SIG-M5 (cell line): ENCODE results near the gene SLC6A17.

Experiments
- DNase-seq: peaks from one replicate; lab custom pipeline; 2025; lab: John Stamatoyannopoulos, UW

The SLC6A17 gene

GRCh38 chr1:110150330-110151174, at the start of gene SLC6A17:
SLC6A17 (plus strand) TSS chr1:110150494; CDS start chr1:110166930, 16,436 bp downstream.
- no peak for DNase-seq

- peak; percentile 14 for DNase-seq
These were observed 48.2 kb upstream of the SLC6A17 start for GRCh38 chr1:110102081-110102480.

- DNase-seq, result no peak
These were observed 44.0 kb upstream of the SLC6A17 start for GRCh38 chr1:110106013-110106941.

GRCh38 chr1:110107867-110108469, 42.3 kb upstream of the SLC6A17 start:
- DNase-seq, result no peak

- no peak for DNase-seq
These were observed 39.2 kb upstream of the SLC6A17 start for GRCh38 chr1:110111081-110111480.

- no peak for DNase-seq
These were observed 38.2 kb upstream of the SLC6A17 start, which contains the start of gene UBL4B for GRCh38 chr1:110112143-110112542. UBL4B (plus strand) TSS chr1:110112443; CDS start chr1:110112535, 92 bp downstream.

- DNase-seq, result no peak
These were observed 37.6 kb upstream of the SLC6A17 start for GRCh38 chr1:110112656-110113055.

GRCh38 chr1:110113551-110113950, 36.7 kb upstream of the SLC6A17 start:
- no peak for DNase-seq

GRCh38 chr1:110114173-110114572, 36.1 kb upstream of the SLC6A17 start:
- DNase-seq, result no peak

- no peak for DNase-seq
These were observed 35.5 kb upstream of the SLC6A17 start for GRCh38 chr1:110114784-110115183.

GRCh38 chr1:110118636-110119396, 31.5 kb upstream of the SLC6A17 start:
- no peak for DNase-seq

GRCh38 chr1:110119843-110120242, 30.5 kb upstream of the SLC6A17 start:
- DNase-seq, result no peak

- no peak for DNase-seq
These were observed 29.2 kb upstream of the SLC6A17 start for GRCh38 chr1:110120960-110121561.

GRCh38 chr1:110123224-110123623, 27.1 kb upstream of the SLC6A17 start:
- no peak for DNase-seq

- no peak for DNase-seq
These were observed 24.5 kb upstream of the SLC6A17 start for GRCh38 chr1:110125810-110126209.

GRCh38 chr1:110130113-110130591, 20.1 kb upstream of the SLC6A17 start:
- no peak for DNase-seq

GRCh38 chr1:110130989-110131388, 19.3 kb upstream of the SLC6A17 start:
- DNase-seq, result no peak

GRCh38 chr1:110132682-110133081, 17.6 kb upstream of the SLC6A17 start:
- no peak for DNase-seq

GRCh38 chr1:110133436-110133835, 16.9 kb upstream of the SLC6A17 start:
- no peak for DNase-seq

GRCh38 chr1:110134050-110134595, 16.2 kb upstream of the SLC6A17 start:
- DNase-seq, result no peak

GRCh38 chr1:110135246-110135645, 15.0 kb upstream of the SLC6A17 start:
- DNase-seq, result no peak
